Neural cell (in vitro differentiated cells): ENCODE results near the gene TTC39C.

Experiments
- CTCF ChIP-seq: fragments of 450-650 bp; IDR thresholded peaks from 2 replicates; pipeline ENCODE4 v1.5.1; 2014; ENCODE audit warnings: antibody characterized with exemption, mild to moderate bottlenecking, moderate library complexity; ENCODE audit not compliant: poor library complexity, severe bottlenecking
- EZH2 ChIP-seq: fragments of 200-600, 300-800 bp; shearing (Covaris generic), sonication (generic); IDR thresholded peaks from 2 replicates; pipeline ENCODE4 v1.6.1; 2014; ENCODE audit warnings: antibody characterized with exemption, low read length, borderline replicate concordance, mild to moderate bottlenecking; ENCODE audit not compliant: insufficient read depth, poor library complexity, severe bottlenecking
- TAF1 ChIP-seq: IDR thresholded peaks from 2 replicates; pipeline ENCODE4 v1.6.1; 2012; ENCODE audit warnings: low read depth

- TF ChIP-seq CTCF: no peak
- TF ChIP-seq EZH2: no peak
- no peak for TF ChIP-seq TAF1
Observed at GRCh38 chr18:23972453-23972852, 42.1 kb upstream of the TTC39C start.
